HG03108 (cell line): ENCODE data around the gene SLC25A52.
"Not testable (repeated sequence)": the region's sequence is repeated elsewhere in the genome, so short reads cannot be mapped to it uniquely, and the experiment has no call there.

ENCODE experiments used
- ATAC-seq: cut with Tn5 transposase; IDR thresholded peaks from one replicate; pipeline ENCODE4 v1.9.1; 2021; ENCODE audit warnings: moderate library complexity; ENCODE audit not compliant: unreplicated experiment

The SLC25A52 gene, protein sequence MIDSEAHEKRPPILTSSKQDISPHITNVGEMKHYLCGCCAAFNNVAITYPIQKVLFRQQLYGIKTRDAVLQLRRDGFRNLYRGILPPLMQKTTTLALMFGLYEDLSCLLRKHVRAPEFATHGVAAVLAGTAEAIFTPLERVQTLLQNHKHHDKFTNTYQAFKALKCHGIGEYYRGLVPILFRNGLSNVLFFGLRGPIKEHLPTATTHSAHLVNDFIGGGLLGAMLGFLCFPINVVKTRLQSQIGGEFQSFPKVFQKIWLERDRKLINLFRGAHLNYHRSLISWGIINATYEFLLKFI

DNA sequence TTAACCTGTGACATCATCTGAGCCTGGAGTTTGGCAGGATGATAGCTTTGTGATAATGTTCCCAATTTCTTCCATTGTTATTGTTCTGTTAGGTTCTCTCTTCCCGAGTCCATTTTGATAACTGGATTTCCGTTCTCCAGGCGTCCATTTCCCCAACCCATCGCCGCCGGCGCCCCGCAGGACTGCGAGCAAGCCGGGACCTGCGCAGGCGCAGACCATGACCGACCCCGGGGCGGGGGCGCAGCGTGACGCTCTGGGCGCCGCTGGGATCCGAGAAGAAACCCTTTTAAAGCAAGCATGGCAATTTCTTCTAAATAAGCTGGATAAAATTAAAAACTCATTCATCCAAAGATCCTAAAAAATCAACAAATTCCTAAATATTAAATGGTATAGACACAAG lies at the start of gene SLC25A52:
TSS of gene SLC25A52 (minus strand) at position 186 of the 400 bp plus-strand sequence. CDS start 219 bp downstream, outside the sequence.
- no peak for ATAC-seq

DNA sequence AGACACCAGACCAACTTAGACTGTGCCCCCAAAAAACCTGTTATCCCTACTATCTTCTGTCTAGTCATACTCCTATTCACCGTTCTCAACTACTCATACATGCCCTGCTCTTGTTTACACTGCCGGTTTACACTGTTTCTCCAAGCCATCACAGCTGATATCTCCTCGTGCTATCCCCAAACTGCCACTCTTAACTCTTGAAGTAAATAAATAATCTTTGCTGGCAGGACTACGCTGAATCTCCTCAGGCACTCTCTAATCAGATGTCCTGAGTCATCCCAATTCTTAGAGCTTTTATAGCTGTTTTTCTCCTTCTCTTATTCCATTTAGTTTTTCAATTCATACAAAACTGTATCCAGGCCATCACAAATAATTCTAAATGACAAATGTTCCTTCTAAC lies 48.4 kb upstream of the SLC25A52 start:
- ATAC-seq: not testable (repeated sequence)

DNA sequence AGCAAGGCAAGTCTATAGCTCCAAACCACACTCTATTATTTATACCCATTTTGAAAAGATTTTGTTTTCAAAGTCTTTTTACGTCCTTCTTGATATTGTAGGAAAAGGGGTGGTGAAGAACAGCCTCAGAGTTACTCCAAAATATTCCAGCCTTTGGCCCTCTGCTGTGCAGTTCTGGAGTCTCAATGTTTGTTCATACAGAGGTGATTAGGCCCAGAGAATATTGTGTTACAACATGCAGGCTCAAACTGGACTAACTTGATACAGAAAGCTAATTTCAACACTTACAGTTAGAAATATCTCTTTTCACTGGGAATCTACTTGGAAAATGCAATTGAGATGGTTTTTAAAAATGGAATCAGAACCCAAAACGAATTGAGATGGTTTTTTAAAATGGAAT lies 40.4 kb upstream of the SLC25A52 start:
- ATAC-seq: no peak

DNA sequence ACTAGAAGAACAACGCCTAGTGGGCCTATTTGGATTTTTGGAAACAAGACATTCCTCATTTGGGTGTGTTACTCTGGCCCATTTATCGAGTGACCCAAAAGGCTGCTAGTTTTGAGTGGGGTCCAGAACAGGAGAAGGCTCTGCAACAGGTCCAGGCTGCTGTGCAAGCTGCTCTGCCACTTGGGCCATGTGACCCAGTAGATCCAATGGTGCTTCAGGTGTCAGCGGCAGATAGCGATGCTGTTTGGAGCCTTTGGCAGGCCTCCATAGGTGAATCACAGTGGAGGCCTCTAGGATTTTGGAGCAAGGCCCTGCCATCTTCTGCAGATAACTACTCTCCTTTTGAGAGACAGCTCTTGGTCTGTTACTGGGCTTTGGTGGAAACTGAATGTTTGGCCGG lies 38.6 kb upstream of the SLC25A52 start:
- ATAC-seq: not testable (repeated sequence)

DNA sequence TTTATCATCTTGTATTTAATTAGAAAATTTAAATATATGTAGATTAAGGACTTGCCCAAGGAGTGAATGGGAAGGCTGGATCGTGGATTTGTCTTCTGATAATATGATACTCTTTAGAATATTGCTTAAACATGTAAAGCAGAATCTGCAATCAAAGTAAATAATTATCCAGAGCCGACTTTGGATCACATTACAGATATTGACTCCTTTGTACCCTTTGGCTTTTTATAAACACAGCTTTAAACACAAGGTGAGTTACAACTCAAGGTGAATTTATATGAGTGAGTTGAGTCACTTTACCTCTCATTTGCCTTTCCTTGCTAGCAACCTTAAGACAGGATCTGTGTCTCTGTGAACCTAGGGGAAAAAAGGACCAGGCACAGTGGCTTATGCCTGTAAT lies 37.7 kb upstream of the SLC25A52 start:
- no peak for ATAC-seq

DNA sequence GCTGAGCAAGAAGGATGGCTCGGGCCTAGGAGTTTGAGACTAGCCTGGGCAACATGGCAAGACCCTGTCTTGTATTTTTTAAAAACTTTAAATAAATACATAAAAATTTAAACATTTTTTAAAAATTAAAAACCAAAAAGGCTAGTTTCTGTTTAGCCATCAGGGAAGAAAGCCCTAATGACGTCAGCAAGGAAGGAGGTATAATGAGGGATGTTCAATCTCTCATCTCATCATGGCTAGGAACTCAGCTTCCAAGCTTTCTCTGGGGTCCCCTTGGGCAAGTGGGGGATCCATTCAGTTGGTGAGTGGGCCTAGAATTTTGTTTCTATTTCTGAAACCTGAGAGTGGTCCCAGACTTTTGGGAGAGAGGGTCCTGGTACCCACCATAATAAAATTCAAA lies 35.1 kb upstream of the SLC25A52 start:
- no peak for ATAC-seq

DNA sequence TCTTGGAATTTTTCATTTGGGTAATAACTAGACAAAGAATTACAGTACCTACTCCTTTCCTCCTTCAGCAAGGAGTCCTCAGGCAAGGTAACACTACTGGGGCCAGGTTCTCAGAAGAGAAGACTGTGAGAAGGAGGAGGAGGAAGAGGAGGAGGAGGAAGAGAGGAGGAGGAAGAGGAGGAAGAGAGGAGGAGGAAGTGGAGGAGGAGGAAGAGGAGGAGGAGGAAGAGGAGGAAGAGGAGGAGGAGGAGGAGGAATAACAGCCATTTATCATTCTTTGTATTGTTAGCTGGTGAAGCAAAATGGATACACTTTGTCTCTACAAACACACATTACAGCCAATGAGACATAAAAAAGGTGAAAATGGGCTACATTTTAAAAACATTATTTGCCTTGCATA lies 32.9 kb upstream of the SLC25A52 start:
- ATAC-seq: no peak

DNA sequence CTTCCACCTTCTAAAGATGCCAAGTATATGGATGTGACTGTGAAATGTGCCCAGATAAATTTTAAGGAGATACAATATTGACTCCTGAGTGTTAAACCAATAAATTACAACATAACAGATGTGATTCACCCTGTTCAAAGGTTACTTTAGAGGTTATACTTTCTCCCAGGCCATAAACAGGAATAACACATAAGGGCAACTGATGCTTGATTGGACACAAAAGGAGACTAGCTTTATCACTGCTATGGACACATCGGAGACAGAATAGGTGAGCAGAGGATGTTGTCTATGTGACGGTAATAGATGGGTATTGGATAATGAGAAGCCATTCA lies 31.9 kb upstream of the SLC25A52 start:
- ATAC-seq: no peak

DNA sequence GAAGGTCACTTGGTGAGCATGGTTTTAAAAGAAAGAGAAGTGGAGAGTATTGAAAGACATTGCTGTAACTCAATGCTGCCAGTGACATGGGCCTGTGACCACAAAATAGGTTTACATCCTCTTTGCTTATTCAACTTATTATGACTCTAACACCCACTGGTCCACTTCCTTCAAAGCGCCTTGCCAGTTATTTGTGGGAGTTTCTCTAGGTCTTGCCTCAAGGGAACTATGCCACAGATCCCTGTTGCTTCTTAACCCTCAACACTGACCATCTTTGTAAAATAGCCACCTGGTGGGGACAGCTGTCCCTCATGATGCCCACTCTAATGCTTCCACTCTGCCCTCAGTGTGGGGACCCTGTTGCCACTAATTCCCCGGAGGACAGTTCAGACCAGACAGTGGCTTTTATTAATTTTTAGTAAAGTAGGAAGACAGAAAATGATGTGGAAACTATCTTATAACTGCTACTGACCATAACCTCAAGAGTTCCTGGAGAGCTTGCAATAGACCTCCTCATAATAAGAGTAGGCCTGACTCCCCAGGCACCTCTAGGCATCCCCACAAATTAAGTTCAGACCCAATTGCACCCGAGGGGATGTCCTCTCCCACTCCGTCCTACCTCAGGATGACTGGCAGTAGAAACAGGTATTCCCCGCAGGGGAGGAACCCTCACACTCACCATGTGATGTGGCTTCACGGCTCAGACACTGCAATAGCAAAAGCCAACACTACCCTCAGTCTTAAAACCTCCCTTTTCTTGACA lies 31.3 kb upstream of the SLC25A52 start:
- ATAC-seq: peak; percentile 92

DNA sequence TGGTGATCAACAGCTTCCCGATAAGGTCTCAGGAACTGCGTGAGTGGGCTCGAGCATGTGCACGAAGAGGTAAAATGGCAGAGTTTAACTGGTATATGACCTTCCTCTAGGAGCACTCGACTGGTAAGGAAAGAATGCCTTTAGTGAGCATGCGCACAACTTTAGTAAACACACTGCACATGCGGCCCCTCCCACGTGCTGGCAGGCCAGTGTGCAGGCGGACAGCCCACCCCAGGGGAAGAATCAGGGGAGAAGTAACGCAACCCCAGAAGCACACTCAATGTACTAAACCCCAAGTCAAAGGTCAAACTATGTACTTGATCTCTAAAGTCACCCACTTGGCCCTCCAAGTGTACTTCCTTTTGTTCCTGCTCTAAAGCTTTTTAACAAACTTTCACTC lies 28.7 kb upstream of the SLC25A52 start:
- no peak for ATAC-seq

DNA sequence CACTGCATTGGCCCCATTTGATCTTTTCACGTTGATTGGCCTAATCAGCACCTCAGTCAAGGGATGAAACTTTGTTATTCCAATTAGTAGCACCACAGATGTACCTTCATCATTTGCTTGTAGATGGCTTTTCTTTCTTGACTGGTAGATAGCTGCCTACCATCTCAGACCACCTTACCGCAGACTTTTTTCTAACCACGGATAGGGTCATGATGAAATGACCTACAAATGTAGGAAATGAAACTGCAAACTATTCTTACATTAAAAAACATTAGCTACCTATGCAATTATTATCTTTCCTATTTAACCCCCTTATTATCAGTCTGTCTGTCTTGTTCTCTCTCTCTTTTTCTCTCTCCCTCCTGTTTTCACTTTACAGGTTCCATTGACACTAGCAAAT lies 22.4 kb upstream of the SLC25A52 start:
- no peak for ATAC-seq

DNA sequence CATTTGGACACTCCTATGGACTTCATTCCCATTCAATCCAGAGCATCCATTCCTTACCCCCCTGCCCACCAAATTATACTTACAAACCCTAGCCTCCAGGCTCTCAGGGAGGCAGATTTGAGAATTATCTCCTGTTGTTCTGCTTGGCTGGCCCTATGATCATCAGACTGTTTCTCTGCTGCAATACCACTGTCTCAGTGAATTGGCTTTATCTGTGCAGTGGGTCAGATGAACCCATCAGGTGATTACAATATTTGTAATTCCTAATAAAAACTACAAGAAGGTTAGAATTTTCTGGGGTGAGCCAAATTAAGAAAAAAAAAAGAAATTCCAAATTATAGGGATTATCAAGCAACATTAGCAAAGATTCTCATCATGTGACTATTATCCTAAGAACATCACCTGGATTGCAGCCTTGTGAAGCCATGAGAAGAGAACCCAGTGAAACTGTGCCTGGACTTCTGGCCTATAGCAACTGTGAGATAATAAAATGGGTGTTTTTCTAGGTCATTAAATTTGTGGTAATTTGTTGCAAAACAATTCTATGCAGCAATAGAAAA lies 17.8 kb upstream of the SLC25A52 start:
- ATAC-seq: no peak

DNA sequence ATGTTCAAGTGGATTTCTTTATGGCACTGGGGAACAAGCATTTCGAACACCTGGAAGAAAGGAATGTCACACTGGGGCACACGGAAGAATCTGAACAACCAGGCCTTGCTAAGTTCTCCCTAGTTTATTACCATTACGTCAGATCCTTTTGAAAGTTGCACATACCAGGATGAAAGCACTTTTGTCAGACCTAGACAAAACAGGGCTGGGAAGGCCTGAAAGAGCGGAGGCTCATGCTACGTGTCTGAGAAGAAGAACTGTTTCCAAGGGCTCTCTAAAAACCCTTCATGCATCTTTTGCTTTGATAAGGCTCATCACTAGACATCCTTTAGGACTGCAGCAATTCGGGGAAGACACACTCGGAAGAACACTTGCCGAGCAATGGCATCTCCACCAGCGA lies 15.4 kb upstream of the SLC25A52 start:
- no peak for ATAC-seq

DNA sequence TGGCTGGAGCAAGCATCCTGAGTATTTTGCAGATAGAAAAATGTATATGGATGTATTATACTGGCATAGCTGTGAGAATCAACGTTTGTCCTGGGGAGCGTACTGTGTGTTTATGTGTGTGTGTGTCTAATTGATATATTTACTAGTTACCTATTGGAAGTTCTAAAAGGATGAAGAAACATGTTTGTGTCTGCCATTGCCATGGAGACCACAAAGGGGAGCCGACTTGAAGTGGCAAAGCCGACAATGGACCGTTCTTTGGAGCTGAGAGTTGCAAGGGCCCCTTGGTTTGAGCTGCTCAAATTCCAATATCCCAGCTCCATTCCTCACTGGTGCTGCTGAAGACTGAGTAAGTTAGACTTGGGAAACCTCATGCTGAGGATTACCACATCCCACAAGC lies 14.3 kb upstream of the SLC25A52 start:
- ATAC-seq: no peak

DNA sequence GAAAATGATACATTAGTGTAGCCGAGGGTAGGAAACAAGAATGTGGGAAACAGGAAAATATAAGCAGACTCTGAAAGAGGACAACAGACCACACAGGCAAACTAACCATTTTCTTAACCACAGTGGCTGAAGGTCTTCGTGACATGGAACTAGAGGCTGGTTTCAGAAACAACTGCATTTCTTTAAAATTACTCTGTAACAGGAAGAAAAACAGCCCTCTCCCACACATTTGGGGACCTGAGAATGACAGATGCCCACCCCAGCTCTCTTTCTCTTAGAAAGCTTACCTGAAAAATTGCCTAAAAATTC lies 13.8 kb upstream of the SLC25A52 start:
- ATAC-seq: no peak

DNA sequence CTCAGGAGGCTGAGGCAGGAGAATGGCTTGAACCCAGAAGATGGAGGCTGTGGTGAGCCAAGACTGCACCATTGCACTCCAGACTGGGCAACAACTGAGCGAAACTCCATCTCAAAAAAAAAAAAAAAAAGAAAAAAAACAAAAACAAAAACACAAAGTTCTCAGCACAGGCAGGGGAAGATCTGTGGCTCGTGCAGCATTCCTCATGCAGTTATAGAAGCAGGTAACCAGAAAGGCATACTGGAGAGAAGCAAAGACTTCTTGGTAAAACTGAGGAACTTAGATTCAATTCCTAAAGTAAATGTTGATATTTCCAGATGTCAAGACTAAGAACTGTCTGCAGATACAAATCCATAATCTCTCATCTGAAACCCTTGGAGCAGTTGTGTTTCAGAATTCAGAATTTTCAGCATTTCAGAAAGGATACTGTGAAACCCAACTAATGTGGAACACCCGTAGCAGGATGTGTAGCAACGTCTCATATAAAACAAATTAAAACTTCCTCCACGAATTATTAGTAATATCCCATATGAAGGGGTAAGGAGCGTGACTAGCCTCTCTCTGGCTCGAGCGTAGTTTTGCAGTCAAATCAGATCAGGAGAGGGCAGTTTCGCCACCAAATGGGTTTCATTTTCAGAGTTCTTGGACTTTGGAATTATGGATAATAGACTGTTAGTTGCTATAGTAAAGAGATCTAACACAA lies 13.2 kb upstream of the SLC25A52 start:
- no peak for ATAC-seq

DNA sequence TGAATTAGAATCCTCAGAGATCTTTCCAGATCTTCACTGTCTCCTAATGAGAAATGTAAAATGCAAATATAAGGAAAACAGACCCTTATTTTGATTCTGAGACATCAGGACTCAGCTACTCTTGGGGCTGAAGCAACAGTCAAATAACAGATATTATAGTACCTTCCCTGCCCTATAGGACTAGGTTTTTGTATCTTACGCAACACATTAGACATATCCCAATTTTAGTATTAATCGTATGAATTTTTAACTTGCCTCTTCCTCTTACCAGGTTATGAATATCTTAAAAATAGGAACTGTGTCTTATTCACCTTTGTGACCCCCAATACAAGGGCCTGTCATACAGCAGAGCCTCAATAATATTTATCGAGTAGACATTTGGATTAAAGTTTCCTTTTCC lies 12.0 kb upstream of the SLC25A52 start:
- no peak for ATAC-seq

DNA sequence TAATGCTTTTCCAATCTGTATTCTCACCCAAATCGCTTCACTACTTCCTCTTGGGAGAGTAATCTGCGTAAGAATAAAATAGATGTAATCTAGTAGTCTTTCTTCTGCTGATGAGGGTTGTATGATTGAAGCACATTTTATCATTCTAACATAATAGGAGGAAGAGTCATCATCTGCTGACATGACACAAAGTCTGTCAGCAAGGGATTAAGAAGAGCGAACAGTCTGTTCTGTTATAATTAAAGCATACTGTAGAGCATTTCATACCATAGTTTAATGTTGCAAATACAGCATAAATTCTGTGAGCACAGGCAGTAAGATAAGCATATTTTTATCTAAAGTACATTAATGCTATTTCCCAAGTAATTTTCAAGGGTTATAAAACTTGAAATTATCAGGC lies 10.4 kb downstream of the SLC25A52 start:
- ATAC-seq: no peak

DNA sequence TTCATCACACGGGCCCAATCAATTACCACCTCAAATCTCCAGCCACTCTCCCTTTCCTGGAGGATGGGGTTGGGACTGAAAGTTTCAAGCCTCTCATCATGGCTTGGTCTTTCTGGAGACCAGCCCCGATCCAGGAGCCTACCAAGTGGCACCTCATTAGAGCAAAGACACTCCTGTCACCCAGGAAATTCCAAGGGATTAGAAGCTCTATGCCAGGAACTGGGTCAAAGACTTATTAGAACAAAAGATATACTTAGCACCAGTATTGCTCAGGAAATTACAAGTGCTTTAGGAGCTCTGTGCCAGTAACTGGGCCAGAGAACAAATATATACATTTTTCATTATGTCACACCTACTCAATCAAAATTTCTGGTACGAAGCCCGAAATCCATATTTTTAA lies 14.3 kb downstream of the SLC25A52 start:
- ATAC-seq: no peak

DNA sequence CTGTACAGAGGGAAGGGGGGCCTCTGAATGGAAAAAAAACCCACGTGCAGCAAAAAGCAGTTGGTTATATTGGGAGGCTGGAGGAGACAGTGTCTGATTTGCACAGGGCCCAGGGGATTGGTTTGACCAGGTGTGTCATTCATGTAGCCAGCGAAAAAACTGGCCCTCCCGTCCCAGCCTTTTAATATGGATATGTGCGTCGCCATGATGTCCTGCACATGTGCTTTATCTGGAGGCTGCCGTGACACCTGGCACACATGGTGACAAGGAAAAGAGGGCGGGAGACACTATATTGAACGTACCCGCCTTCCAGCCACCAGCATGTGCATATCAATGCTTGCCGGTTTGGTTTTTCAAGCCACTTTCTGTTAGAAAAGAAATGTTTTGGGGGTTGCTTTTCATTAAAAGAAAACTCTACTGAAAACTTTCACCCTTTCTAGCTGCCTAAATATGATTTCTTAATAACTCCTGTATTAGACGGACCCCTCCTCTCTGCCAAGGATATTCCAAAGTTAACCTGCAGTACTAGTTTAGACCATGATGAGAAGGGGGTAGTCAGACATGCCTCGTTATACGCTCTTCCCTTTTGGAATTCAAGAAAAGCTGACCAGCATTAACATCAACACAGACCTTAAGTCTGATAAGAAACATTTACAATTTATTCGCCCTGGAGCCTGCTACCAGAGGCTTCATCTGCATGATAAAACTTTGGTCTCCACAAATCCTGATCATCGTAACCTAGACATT lies 16.2 kb downstream of the SLC25A52 start:
- ATAC-seq: no peak

DNA sequence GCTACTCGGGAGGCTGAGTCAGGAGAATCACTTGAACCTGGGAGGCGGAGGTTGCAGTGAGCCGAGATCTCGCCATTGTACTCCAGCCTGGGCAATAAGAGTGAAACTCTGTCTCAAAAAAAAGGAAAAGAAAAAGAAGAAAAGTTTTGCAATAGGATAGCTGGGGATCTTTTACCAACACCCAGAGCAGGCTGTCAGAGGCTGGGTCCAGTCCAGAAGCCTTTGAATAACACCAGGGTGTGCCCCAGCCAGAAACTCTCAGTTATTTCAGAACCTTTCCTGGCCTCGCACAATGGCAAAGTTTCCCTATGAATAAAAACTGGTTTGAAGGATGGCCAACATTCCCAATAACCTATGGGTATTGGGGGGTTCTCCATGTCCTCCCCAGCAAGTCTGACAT lies 17.1 kb downstream of the SLC25A52 start:
- not testable (repeated sequence) for ATAC-seq
